NCI-H128 (cell line): Measurements from ENCODE around the gene SYNJ2.

Experiments used
- DNase-seq: peaks from one replicate; lab custom pipeline; 2025; ENCODE audit not compliant: unreplicated experiment; lab: John Stamatoyannopoulos, UW

SYNJ2 gene

GRCh38 chr6:158076548-158076947 is 94.9 kb downstream of the SYNJ2 start:
- DNase-seq = no peak

GRCh38 chr6:158077676-158078075 is 96.0 kb downstream of the SYNJ2 start:
- DNase-seq = no peak

GRCh38 chr6:158078320-158078719 is 96.7 kb downstream of the SYNJ2 start:
- no peak for DNase-seq

- DNase-seq = no peak
These were observed 99.4 kb downstream of the SYNJ2 start for GRCh38 chr6:158080849-158081656.

GRCh38 chr6:158081657-158081935 is 99.9 kb downstream of the SYNJ2 start:
- no peak for DNase-seq

- DNase-seq = no peak
These were observed 102.0 kb downstream of the SYNJ2 start for GRCh38 chr6:158083455-158084325.

DNA sequence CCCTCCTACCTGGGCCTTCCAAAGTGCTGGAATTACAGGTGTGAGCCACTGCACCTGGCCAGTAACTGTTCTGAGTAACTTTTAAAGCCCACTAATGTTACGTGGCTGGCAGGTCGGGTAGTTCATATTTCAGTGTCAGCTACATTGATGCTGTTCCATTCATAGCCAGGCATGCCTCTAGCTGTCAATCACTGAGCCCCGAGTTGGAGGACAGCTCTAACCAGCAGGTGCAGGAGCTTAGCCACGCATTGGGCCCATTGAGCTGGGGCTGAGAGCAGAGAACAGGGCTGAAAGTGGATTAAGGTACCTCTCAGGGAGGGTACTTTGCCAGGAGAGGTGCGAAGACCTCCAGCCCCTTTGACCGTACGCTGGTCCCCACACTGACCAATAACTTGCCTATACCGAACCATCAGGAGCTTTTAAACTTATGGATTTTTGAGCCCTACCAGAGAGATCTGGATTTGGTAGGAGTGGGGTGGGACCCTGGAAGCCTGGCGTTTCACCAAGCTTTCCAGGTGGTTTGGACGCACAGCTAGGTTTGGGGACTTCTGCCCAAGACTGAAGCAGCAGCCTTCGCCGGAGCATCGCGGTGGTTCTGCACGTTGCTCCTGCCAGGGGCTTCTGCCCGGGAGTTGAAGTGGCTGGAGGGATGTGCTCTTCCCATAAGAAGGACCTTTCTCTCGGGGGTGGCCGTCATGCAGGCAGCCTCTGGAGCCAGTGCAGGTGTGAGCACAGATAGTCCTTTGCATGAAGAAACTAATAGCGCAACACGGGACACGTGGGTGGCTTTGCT is 103.8 kb downstream of the SYNJ2 start:
- DNase-seq = no peak

DNA sequence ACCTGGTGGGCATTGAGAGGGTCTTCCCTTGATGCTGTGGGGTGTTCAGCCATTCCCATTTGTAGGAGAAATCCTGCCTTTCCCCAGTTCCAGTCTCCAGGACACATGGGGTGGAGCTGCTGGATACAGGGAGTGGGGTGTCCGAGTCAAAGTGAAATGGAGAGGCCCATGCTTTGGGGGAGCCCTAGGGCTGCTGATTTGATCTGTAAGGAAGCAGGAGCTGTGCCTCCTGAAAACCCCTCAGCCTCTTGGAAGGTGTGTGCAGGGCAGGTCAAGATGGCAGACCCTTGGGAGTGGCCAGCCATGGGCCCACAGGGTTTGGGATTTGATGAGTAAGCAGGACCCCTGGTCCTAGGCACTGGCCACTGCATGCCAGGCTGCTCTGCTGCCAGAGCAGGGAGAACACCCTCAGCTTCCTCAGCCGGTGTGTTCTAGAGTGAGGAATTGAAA is 104.4 kb downstream of the SYNJ2 start:
- no peak for DNase-seq

- no peak for DNase-seq
These were observed 105.0 kb downstream of the SYNJ2 start for GRCh38 chr6:158086504-158087223.

- no peak for DNase-seq
These were observed 105.7 kb downstream of the SYNJ2 start for GRCh38 chr6:158087224-158087867.

DNA sequence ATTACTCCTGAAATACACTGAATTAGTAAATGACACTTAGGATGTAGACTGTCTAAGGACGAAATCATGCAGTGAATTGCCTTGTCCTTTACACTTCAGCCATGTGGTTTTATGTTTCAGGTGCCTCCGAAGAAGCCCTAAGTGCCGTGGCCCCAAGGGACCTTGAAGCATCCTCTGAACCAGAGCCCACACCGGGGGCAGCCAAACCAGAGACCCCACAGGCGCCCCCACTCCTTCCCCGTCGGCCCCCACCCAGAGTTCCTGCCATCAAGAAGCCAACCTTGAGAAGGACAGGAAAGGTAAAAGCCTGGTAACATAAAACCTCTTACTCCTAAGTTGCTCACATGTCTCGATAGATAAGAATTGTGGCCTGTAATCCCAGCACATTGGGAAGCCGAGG is 111.1 kb downstream of the SYNJ2 start:
- DNase-seq = no peak

DNA sequence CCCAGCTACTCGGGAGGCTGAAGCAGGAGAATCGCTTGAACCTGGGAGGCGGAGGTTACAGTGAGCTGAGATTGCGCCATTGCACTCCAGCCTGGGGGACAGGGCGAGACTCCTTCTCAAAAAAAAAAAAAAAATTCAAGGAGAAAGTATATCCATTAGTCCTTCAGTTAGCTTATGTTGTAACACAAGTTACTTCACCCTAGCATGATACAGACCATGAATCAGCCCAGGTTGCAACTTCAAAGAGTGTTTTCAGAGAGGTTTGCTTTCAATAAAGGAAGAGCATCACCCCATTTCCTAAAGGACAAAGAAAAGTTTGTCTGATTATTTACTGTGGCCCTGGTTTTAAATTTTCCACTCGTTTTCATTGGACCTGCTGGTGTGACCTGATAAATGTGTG is 113.4 kb downstream of the SYNJ2 start:
- no peak for DNase-seq

DNA sequence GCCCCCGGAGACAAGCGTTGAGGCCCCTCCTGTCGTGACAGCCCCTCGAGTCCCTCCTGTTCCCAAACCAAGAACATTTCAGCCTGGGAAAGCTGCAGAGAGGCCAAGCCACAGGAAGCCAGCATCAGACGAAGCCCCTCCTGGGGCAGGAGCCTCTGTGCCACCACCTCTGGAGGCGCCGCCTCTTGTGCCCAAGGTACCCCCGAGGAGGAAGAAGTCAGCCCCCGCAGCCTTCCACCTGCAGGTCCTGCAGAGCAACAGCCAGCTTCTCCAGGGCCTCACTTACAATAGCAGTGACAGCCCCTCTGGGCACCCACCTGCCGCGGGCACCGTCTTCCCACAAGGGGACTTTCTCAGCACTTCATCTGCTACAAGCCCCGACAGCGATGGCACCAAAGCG is 114.0 kb downstream of the SYNJ2 start:
- no peak for DNase-seq

DNA sequence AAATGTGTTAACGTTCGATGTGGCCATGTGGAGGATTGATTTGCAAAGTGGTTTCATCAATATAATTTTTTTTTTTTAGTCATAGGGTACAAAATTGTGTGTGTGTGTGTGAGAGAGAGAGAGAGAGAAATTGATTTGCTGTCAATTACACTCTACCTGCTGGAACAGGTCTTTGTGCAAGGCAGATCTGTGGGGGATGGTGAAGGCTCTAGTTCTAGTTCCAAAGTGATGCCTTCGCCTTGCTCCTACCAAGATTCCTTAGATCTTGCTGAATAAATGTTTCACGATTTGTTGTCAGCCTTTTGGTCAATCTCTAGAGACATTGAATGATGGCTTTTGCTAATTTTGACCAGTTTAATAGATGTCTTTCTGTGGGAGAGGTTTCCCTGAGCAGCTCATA is 121.6 kb downstream of the SYNJ2 start:
- no peak for DNase-seq

DNA sequence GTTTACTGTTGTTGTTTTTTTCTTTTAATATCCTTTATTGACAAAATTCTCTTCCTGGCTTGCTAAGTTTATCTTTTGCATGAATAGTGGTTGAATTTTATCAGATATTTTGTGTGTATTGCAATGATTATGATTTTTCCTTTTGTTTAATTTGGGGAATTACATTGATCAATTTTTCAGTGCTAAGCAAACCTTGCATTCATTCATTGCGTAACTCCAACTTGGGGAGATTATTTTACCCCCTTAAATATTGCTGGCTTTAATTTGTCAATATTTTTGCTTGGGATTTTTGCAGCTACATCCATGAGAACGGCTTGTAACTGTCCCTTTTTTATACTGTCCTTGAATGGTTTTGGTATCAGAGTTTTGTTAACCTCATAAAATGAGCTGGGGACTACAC is 123.0 kb downstream of the SYNJ2 start:
- DNase-seq = no peak

GRCh38 chr6:158109748-158110147 is 128.1 kb downstream of the SYNJ2 start:
- DNase-seq = no peak

DNA sequence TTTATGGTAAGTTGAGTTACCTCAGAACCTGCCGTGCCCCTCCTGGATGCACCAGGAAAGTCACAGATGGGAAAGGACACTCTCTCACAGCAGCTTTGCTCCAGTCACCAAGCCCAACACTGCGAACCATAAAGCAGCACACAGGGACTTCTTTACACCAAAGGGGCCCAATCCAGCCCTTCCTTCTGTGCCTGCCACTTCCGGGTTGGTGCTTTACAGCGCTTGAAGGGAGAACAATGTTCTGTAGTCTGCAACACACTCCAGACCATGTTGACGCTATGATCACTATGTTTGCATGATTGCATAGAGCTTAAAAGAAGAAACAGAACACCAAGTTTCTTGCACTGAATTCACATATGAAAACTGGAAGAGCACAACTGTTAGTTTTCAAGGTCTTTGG is 129.3 kb downstream of the SYNJ2 start:
- no peak for DNase-seq

- DNase-seq = no peak
These were observed 130.3 kb downstream of the SYNJ2 start for GRCh38 chr6:158111987-158112386.

DNA sequence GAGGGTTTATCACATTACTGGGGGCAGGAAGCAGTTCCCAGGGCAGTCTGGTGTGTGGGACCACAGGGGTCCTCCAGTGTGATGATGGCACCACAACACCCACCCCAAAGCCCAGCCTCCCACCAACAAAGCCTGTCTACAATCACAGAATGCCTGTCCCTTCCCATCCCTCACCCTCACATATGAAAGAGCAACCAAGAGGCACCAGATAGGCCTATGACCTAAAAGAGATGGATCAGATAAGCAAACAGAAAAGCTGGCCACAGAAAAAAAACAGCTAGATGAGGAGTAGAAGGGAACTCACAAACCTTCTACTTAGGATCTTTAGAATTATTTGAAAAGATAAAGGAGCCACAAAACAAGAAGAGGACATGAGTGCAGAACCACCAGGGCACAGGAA is 132.1 kb downstream of the SYNJ2 start:
- DNase-seq = no peak

- DNase-seq = no peak
These were observed 133.4 kb downstream of the SYNJ2 start for GRCh38 chr6:158115102-158115501.
